Adrenal gland (tissue), 12 donors: ENCODE measurements around the gene SEC24C. TPM values are rescaled to one million over a fixed set of nuclear protein-coding genes. Genes with fewer than 3 reads are reported as not detected.
"Not testable (repeated sequence)": the region's sequence is repeated elsewhere in the genome, so short reads cannot be mapped to it uniquely, and the experiment has no call there.

Experiments
- DNase-seq, 7 donors: peaks; one replicate each; pipeline ENCODE4 v3.0.0-alpha.2; 2019 to 2020
- H3K27ac ChIP-seq, 5 donors: fragments of 200-600 bp; sonication (generic) in 4 of 5; 1 replicate in 3 of 5; 2 replicates in 2 of 5; pipeline versions ENCODE4 v1.5.1 to v1.8.0; 2016 to 2020; ENCODE audit warnings: mild to moderate bottlenecking in 1 of 5
- H3K27me3 ChIP-seq: fragments of 200-600 bp; 2 replicates; pipeline ENCODE4 v1.8.0; 2021
- H3K36me3 ChIP-seq, 2 donors: fragments of 200-600 bp; replicated peaks in 1 of 2; 1 replicate in 1 of 2; 2 replicates in 1 of 2; pipeline versions ENCODE4 v1.5.1 to v1.8.0; 2018 to 2022
- H3K4me1 ChIP-seq, 2 donors: fragments of 200-600 bp; replicated peaks in 1 of 2; 1 replicate in 1 of 2; 2 replicates in 1 of 2; pipeline versions ENCODE4 v1.5.1 to v1.8.0; 2018 to 2021
- H3K4me3 ChIP-seq, 4 donors: fragments of 200-600 bp; sonication (generic) in 3 of 4; one replicate each; pipeline ENCODE4 v1.5.1; 2016 to 2018
- H3K9me3 ChIP-seq, 3 donors: fragments of 200-600 bp; sonication (generic) in 1 of 3; replicated peaks in 1 of 3; 1 replicate in 2 of 3; 2 replicates in 1 of 3; pipeline versions ENCODE4 v1.5.1 to v1.8.0; 2016 to 2021
- CTCF ChIP-seq, 6 experiments: fragments of 450-650 bp in 4 of 6; fragments of 200-600 bp in 2 of 6; sonication (generic) in 1 of 6; IDR thresholded peaks; 1 replicate in 5 of 6; 2 replicates in 1 of 6; pipeline versions ENCODE4 v1.5.1 to v1.8.0; 2016 to 2021; ENCODE audit warnings: antibody characterized with exemption in 6 of 6, mild to moderate bottlenecking in 2 of 6, moderate library complexity in 1 of 6
- POLR2A ChIP-seq, 2 donors: fragments of 450-650 bp; IDR thresholded peaks; one replicate each; pipeline ENCODE4 v1.6.1; 2017; ENCODE audit warnings: antibody characterized with exemption in 2 of 2, mild to moderate bottlenecking in 2 of 2, moderate library complexity in 1 of 2
- WGBS, 4 donors: extraction: QIAGEN DNeasy Blood & Tissue Kit in 2 of 4; methylation state at CpG; one replicate each; pipeline versions ENCODE4 v1.1.5 to v1.1.7; 2013 to 2017; 5-methylcytosine and 5-hydroxymethylcytosine counted together
- intact Hi-C, 2 donors: fragments of 100-400 bp; cut with DNase I; formaldehyde crosslinking; loops; one replicate each; pipeline versions ENCODE4 v1.14.1 to v1.15.0; 2022 to 2023
- polyA plus RNA-seq, 3 donors: library from polyadenylated mRNA; stranded (reverse); fragments of 200-250 nt in 2 of 3; fragments of 350-450 nt in 1 of 3; fragmentation: Illumina TruSeq in 1 of 3; extraction: RNeasy Lipid Tissue Mini Kit (QIAGEN cat#74804) in 1 of 3; gene quantifications; one replicate each; pipeline ENCODE4 v1.2.3, GENCODE V29; 2013 to 2014
- total RNA-seq, 9 donors: library from RNA; depleted of rRNA in 4 of 9; stranded (reverse); fragments of >200 nt in 4 of 9; fragments of 120-200 nt in 1 of 9; fragmentation: NEBNext Ultra II Directional in 1 of 9; extraction: Animal tissue kit (Norgen Biotek cat#: 25700) in 1 of 9; gene quantifications; one replicate each; pipeline versions ENCODE4 v1.1.0 to v1.2.4, GENCODE V29; 2013 to 2023
- donor health status: healthy with polysubstance abuse.
- donor health status: Bipolar disorder and iron deficiency.
- donor health status: DM: yes; HTN: yes; CAD: no.
- donor health status: DM: no; HTN: no; CAD: no.
- donor health status: DM: no; HTN: no; CAD: no.
- donor health status: DM: yes; HTN: yes; CAD: no.

Gene SEC24C
- total and polyA plus RNA-seq, 12 donors, result 38.4 to 133 (median 81.2) TPM

GRCh38 chr10:73734796-73735305 lies 9.3 kb upstream of the SEC24C start:
- no peak for DNase-seq
- Histone ChIP-seq H3K27ac (no peak overlapping the region), H3K9me3 (no peaks in the 10 kb centered on the region), H3K4me1 (peaks cover 4 to 13% of the 10 kb centered on the region in 2 donors), H3K27me3 (no peaks in the 10 kb centered on the region), H3K4me3 (no peak overlapping the region), H3K36me3 (peaks cover 0 to 47% of the 10 kb centered on the region in 2 donors)
- TF ChIP-seq CTCF (IDR thresholded peaks at IDR 0.05) (no peak), POLR2A (IDR thresholded peaks at IDR 0.05) (no peak)
- intact Hi-C loops, result no loop called here
- WGBS, 4 donors, result 77 to 97% (median 90%) methylated on average over 3 to 5 of the region's 5 CpGs

- 94 to 98% (median 95%) methylated on average over 8 to 18 of the region's 18 CpGs for WGBS, 4 donors
- H3K4me1 ChIP-seq, result peaks cover 16 to 25% of the 10 kb centered on the region in 2 donors
- H3K4me3 ChIP-seq, H3K9me3 ChIP-seq, H3K27ac ChIP-seq, DNase-seq, intact Hi-C loops, H3K27me3 ChIP-seq: not testable (repeated sequence)
- peaks cover 0 to 16% of the 10 kb centered on the region in 2 donors for H3K36me3 ChIP-seq
Observed at GRCh38 chr10:73740501-73741254, 3.5 kb upstream of the SEC24C start.

GRCh38 chr10:73742454-73742734 lies 1.8 kb upstream of the SEC24C start:
- H3K27ac ChIP-seq, result peak overlapping the region in 2 of 5 donors; percentile 93 to 98
- H3K4me1 ChIP-seq, result peaks cover 22 to 35% of the 10 kb centered on the region in 2 donors
- intact Hi-C loops, result no loop called here
- no peaks in the 10 kb centered on the region for H3K27me3 ChIP-seq
- 92 to 98% (median 94%) methylated on average over 5 of the region's 5 CpGs for WGBS, 4 donors
- H3K9me3 ChIP-seq, result no peaks in the 10 kb centered on the region
- DNase-seq, result peak in 1 of 7 donors; percentile 20
- H3K4me3 ChIP-seq, result no peak overlapping the region
- H3K36me3 ChIP-seq, result peaks cover 0 to 16% of the 10 kb centered on the region in 2 donors
- TF ChIP-seq POLR2A (IDR thresholded peaks at IDR 0.05), result no peak
- no peak for TF ChIP-seq CTCF (IDR thresholded peaks at IDR 0.05)

- Histone ChIP-seq H3K36me3 (peaks cover 0 to 22% of the 10 kb centered on the region in 2 donors), H3K4me3 (peak overlapping the region; percentile 34 to 87 (median 73)), H3K9me3 (no peaks in the 10 kb centered on the region), H3K27me3 (no peaks in the 10 kb centered on the region), H3K4me1 (peaks cover 22 to 35% of the 10 kb centered on the region in 2 donors), H3K27ac (peak overlapping the region; percentile 77 to 98 (median 90))
- WGBS, 4 donors, result 31 to 38% (median 36%) methylated on average over 6 of the region's 6 CpGs
- intact Hi-C loops, result no loop called here
- no peak for TF ChIP-seq CTCF (IDR thresholded peaks at IDR 0.05)
- TF ChIP-seq POLR2A (IDR thresholded peaks at IDR 0.05), result no peak
- no peak for DNase-seq
Observed at GRCh38 chr10:73743327-73743904, 756 bp upstream of the SEC24C start.
